ENCODE data around the gene GM2A. TPM values are rescaled to one million over a fixed set of nuclear protein-coding genes. Genes with fewer than 3 reads are reported as not detected.

The GM2A gene
- total and polyA plus RNA-seq, 3 donors from 2014 or later, result 29.8 to 54.4 (median 38.0) TPM

DNA sequence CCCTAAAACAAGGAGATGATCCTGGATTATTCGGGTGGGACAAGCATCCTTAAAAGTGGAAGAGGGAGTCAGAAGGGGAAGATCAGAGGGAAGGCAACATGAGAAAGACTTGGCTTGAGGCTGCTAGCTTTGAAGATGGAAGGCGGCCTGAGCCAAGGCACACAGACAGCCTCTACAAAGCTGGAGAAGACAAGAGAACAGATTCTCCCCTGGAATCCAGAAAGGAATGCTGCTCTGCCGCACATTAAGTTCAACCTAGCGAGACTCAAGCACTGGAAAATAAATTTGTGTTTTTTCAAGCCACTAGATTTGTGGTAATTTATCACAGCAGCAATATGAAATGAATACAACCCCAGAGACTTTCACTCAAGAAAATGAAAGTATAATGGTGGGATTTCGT, 32.7 kb downstream of the GM2A start:
- Histone ChIP-seq H3K9me3 (no peaks in the 10 kb centered on the region), H3K27me3 (no peaks in the 10 kb centered on the region), H3K36me3 (ENCODE audit: low read depth, missing control alignments) (no peaks in the 10 kb centered on the region), H3K4me1 (no peaks in the 10 kb centered on the region), H3K27ac (no peak overlapping the region), H3K4me3 (no peak overlapping the region)
- intact Hi-C loops (cut with DNase I; ENCODE audit: low total_unique reads), result no loop called here
- 56 to 58% methylated on average over 5 of the region's 5 CpGs for WGBS, 2 donors
- no peak for DNase-seq
- TF ChIP-seq, protein P1, sequence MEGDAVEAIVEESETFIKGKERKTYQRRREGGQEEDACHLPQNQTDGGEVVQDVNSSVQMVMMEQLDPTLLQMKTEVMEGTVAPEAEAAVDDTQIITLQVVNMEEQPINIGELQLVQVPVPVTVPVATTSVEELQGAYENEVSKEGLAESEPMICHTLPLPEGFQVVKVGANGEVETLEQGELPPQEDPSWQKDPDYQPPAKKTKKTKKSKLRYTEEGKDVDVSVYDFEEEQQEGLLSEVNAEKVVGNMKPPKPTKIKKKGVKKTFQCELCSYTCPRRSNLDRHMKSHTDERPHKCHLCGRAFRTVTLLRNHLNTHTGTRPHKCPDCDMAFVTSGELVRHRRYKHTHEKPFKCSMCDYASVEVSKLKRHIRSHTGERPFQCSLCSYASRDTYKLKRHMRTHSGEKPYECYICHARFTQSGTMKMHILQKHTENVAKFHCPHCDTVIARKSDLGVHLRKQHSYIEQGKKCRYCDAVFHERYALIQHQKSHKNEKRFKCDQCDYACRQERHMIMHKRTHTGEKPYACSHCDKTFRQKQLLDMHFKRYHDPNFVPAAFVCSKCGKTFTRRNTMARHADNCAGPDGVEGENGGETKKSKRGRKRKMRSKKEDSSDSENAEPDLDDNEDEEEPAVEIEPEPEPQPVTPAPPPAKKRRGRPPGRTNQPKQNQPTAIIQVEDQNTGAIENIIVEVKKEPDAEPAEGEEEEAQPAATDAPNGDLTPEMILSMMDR (IDR thresholded peaks at IDR 0.05), result no peak
- TF ChIP-seq POLR2A (IDR thresholded peaks at IDR 0.05), result no peak

DNA sequence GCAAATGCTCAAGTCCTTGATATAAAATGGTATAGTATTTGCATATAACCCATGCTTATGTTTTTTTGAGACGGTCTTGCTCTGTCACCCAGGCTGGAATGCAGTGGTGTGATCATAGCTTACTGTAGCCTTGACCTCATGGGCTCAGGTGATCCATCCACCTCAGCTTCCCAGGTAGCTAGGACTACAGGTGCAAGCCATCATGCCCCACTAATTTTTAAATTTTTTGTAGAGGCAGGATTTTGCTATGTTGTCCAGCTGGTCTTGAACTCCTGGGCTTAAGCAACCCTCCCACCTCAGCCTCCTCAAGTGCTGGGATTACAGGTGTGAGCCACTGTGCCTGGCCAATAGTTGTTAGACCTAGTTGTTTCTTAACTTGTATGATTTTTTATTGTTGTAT, 33.3 kb downstream of the GM2A start:
- no peak for TF ChIP-seq POLR2A (IDR thresholded peaks at IDR 0.05)
- TF ChIP-seq, protein P1 (IDR thresholded peaks at IDR 0.05), result no peak
- H3K9me3 ChIP-seq, result no peaks in the 10 kb centered on the region
- intact Hi-C loops (cut with DNase I; ENCODE audit: low total_unique reads), result no loop called here
- no peak overlapping the region for H3K4me3 ChIP-seq
- no peaks in the 10 kb centered on the region for H3K27me3 ChIP-seq
- H3K36me3 ChIP-seq (ENCODE audit: low read depth, missing control alignments), result no peaks in the 10 kb centered on the region
- no peak for DNase-seq
- no peaks in the 10 kb centered on the region for H3K4me1 ChIP-seq
- no peak overlapping the region for H3K27ac ChIP-seq
- 87 to 97% methylated on average over 1 of the region's 1 CpG for WGBS, 2 donors

DNA sequence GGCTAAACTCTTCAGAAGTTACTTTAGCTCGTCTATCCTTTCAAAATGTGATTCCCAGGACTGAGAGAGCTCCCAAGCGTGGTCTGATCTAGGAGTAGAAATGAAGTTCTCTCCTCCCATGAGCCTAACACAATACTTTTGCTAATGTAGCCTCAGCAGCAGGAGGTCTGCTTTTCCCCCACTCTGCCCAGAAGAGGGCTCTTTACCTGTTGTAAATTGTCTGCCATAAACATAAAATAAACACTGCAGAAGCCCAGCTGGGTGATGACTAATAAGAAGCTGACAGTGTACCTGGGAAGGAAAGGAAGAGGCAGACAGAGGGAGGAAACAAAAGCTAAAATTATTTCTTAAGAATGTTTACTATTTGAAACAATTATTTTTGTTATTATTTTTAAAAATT, 35.2 kb downstream of the GM2A start:
- no peak overlapping the region for H3K27ac ChIP-seq
- H3K36me3 ChIP-seq (ENCODE audit: low read depth, missing control alignments), result no peaks in the 10 kb centered on the region
- 53 to 72% methylated on average over 2 of the region's 2 CpGs for WGBS, 2 donors
- H3K9me3 ChIP-seq, result no peaks in the 10 kb centered on the region
- intact Hi-C loops (cut with DNase I; ENCODE audit: low total_unique reads), result no loop called here
- H3K27me3 ChIP-seq, result no peaks in the 10 kb centered on the region
- DNase-seq, result no peak
- H3K4me1 ChIP-seq, result no peaks in the 10 kb centered on the region
- TF ChIP-seq, protein P1 (IDR thresholded peaks at IDR 0.05), result no peak
- TF ChIP-seq POLR2A (IDR thresholded peaks at IDR 0.05), result no peak
- H3K4me3 ChIP-seq, result no peak overlapping the region

DNA sequence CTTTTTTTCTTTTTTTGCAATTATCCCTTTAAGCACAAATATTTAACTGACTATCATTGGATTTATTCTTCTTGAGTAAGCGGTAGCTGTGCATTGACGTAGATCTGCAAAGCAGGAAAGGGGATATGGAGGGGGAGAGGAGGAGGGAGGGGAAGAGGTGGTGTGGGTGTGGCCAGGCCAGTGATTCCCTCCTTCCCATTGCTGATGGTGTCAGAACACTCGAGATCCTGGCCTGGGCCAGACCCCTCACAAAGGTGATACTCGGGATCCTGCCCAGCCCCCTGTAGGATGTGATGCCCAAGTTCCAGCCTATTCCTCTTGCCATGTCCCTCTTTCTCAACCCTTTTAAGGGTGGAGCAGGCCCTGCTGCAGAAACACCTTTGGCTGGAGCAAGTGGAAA, 40.6 kb downstream of the GM2A start:
- Histone ChIP-seq H3K27ac (no peak overlapping the region), H3K9me3 (no peaks in the 10 kb centered on the region), H3K4me1 (no peaks in the 10 kb centered on the region), H3K36me3 (ENCODE audit: low read depth, missing control alignments) (no peaks in the 10 kb centered on the region), H3K4me3 (no peak overlapping the region), H3K27me3 (no peaks in the 10 kb centered on the region)
- intact Hi-C loops (cut with DNase I; ENCODE audit: low total_unique reads), result no loop called here
- WGBS, 2 donors, result 63 to 73% methylated on average over 4 of the region's 4 CpGs
- no peak for TF ChIP-seq POLR2A (IDR thresholded peaks at IDR 0.05)
- TF ChIP-seq, protein P1 (IDR thresholded peaks at IDR 0.05), result no peak
- no peak for DNase-seq

DNA sequence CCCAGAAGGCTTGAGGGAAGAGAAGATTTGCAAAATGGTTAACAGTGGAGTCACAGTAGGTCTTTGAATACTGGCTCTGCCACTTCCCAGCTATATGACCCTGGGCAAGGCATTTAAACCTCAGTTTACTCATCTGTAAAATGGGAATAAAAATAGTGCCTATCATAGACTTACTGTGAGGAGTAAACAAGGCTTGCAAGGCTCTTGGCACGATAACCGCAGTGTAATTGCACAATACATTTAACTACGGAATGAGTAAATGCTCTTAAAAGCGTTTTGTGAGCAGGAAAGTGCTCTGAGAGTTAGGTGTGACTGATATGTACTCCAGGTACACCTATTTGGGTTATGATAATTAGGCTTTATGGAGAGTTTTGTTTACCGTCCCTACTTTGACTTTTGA, 42.2 kb downstream of the GM2A start:
- intact Hi-C loops (cut with DNase I; ENCODE audit: low total_unique reads), result no loop called here
- H3K27me3 ChIP-seq, result no peaks in the 10 kb centered on the region
- no peaks in the 10 kb centered on the region for H3K4me1 ChIP-seq
- H3K27ac ChIP-seq, result no peak overlapping the region
- H3K9me3 ChIP-seq, result no peaks in the 10 kb centered on the region
- 87 to 93% methylated on average over 5 of the region's 5 CpGs for WGBS, 2 donors
- no peak for DNase-seq
- TF ChIP-seq POLR2A (IDR thresholded peaks at IDR 0.05), result no peak
- TF ChIP-seq, protein P1 (IDR thresholded peaks at IDR 0.05), result no peak
- no peak overlapping the region for H3K4me3 ChIP-seq
- H3K36me3 ChIP-seq (ENCODE audit: low read depth, missing control alignments), result no peaks in the 10 kb centered on the region

Data from testis (tissue), 3 donors.